Measurements from ENCODE around the gene DLK1. TPM values are rescaled to one million over a fixed set of nuclear protein-coding genes. Genes with fewer than 3 reads are reported as not detected.

Gene DLK1
- total RNA-seq, 1 experiment from 2014 or later, result not detected

- DNase-seq (ENCODE audit: low read depth), result peak; percentile 32
Observed at GRCh38 chr14:100755649-100756048, 29.0 kb downstream of the DLK1 start.

GRCh38 chr14:100761481-100761880 is 34.8 kb downstream of the DLK1 start:
- peak; percentile 71 for DNase-seq (ENCODE audit: low read depth)

- DNase-seq (ENCODE audit: low read depth), result no peak
Observed at GRCh38 chr14:100762089-100762515, 35.4 kb downstream of the DLK1 start.

- no peak for DNase-seq (ENCODE audit: low read depth)
Observed at GRCh38 chr14:100762901-100763300, 36.2 kb downstream of the DLK1 start.

GRCh38 chr14:100764471-100765115 is 37.9 kb downstream of the DLK1 start:
- DNase-seq (ENCODE audit: low read depth), result no peak

GRCh38 chr14:100765296-100765695 is 38.6 kb downstream of the DLK1 start:
- DNase-seq (ENCODE audit: low read depth), result no peak

- no peak for DNase-seq (ENCODE audit: low read depth)
Observed at GRCh38 chr14:100765991-100766390, 39.3 kb downstream of the DLK1 start.

GRCh38 chr14:100767003-100767787 is 40.5 kb downstream of the DLK1 start:
- DNase-seq (ENCODE audit: low read depth), result no peak

- no peak for DNase-seq (ENCODE audit: low read depth)
Observed at GRCh38 chr14:100767788-100768536, 41.3 kb downstream of the DLK1 start.

- no peak for DNase-seq (ENCODE audit: low read depth)
Observed at GRCh38 chr14:100769035-100769939, 42.6 kb downstream of the DLK1 start.

GRCh38 chr14:100770046-100770445 is 43.4 kb downstream of the DLK1 start:
- DNase-seq (ENCODE audit: low read depth), result no peak

- DNase-seq (ENCODE audit: low read depth), result no peak
Observed at GRCh38 chr14:100770605-100771120, 44.0 kb downstream of the DLK1 start.

- DNase-seq (ENCODE audit: low read depth), result no peak
Observed at GRCh38 chr14:100771121-100771800, 44.6 kb downstream of the DLK1 start.

GRCh38 chr14:100772607-100773165 is 46.0 kb downstream of the DLK1 start:
- no peak for DNase-seq (ENCODE audit: low read depth)

GRCh38 chr14:100773331-100774163 is 46.9 kb downstream of the DLK1 start:
- DNase-seq (ENCODE audit: low read depth), result no peak

- DNase-seq (ENCODE audit: low read depth), result no peak
Observed at GRCh38 chr14:100774164-100774537, 47.5 kb downstream of the DLK1 start.

- DNase-seq (ENCODE audit: low read depth), result no peak
Observed at GRCh38 chr14:100775351-100775830, 48.7 kb downstream of the DLK1 start.

- DNase-seq (ENCODE audit: low read depth), result no peak
Observed at GRCh38 chr14:100775831-100776591, 49.3 kb downstream of the DLK1 start.
